HUES48 (cell line): ENCODE results near the gene CD2AP.

ENCODE experiments used
- H3K27ac ChIP-seq: one replicate; pipeline ENCODE4 v1.7.0; 2013; ENCODE audit warnings: low read depth, low read length, inconsistent platforms
- H3K27me3 ChIP-seq: 2 replicates; pipeline ENCODE4 v1.6.1; 2013; ENCODE audit warnings: mild to moderate bottlenecking, low read length; ENCODE audit not compliant: control insufficient read depth, insufficient read depth
- H3K36me3 ChIP-seq: 2 replicates; pipeline ENCODE4 v1.6.1; 2013; ENCODE audit warnings: low read length; ENCODE audit not compliant: control insufficient read depth, insufficient read depth
- H3K4me1 ChIP-seq: 2 replicates; pipeline ENCODE4 v1.6.1; 2013; ENCODE audit warnings: mild to moderate bottlenecking, low read length; ENCODE audit not compliant: control insufficient read depth, insufficient read depth
- H3K4me3 ChIP-seq: 2 replicates; pipeline ENCODE4 v1.5.1; 2013; ENCODE audit warnings: mild to moderate bottlenecking, low read depth, low read length
- H3K9ac ChIP-seq: 2 replicates; pipeline ENCODE4 v1.6.1; 2013; ENCODE audit warnings: mild to moderate bottlenecking, low read depth, low read length, moderate library complexity
- H3K9me3 ChIP-seq: 2 replicates; pipeline ENCODE4 v1.6.1; 2013; ENCODE audit warnings: low read length; ENCODE audit not compliant: control insufficient read depth, insufficient read depth

CD2AP gene

DNA sequence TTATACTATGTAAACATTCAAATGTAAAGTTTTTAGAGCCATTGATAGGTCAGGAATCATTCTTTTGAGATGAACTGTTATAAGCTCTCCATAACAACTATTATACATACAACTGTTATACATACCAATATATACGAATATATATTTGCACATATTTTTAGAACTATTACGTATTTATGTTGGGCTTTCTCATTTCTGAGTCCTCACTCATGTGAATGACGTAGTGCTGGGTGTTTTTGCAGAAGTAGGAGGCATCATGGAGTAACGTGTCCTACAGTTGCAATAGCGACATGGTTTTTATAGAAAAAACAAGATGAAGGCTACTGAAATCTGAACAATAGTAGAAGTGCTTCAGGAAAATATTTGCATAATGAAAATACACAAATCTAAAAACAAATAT lies 184.4 kb downstream of the CD2AP start:
- H3K4me3 ChIP-seq: no peak overlapping the region
- H3K4me1 ChIP-seq: 0 out of 2 replicates have a peak, but pooled peaks cover 8% of the 10 kb centered on the region
- no peak overlapping the region for H3K9ac ChIP-seq
- H3K27ac ChIP-seq: no peak overlapping the region
- no peaks in the 10 kb centered on the region for H3K9me3 ChIP-seq
- no peaks in the 10 kb centered on the region for H3K27me3 ChIP-seq
- H3K36me3 ChIP-seq: no peaks in the 10 kb centered on the region

DNA sequence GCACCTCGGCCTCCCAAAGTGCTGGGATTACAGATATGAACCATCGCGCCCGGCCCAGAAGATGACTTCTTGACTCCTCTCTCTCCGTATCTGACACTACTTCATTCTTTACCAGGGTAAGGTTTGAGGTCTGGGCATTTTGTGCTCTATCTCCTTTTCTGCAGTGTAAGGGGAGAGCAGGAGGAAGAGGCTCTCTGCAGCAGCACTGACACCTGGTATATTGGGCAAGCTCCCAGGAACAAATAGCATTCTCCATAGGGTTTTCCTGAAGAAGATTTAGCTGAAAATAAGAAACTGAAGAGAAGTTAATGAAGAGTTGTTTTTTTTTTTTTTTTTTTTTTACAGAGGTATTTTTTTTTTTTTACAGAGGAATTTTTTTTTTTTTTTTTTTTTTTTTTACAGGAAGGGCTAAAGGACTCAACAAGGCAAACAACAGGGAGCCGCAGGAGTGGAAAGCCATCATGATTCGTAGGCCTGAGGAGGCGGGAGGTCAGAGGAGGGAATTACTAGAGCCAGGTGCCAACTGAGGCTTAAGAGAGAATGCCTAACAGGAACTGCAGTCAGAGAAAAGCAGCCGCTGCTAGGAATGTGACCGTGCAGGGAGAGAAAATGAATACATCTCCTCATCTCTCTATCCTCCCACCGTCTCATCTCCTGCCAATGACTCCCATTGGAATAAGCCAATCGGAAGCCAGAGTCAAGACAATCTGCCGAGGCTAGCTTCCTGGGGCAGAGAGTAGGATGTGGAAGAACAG lies 186.1 kb downstream of the CD2AP start:
- H3K9ac ChIP-seq: no peak overlapping the region
- no peaks in the 10 kb centered on the region for H3K36me3 ChIP-seq
- 0 out of 2 replicates have a peak, but pooled peaks cover 8% of the 10 kb centered on the region for H3K4me1 ChIP-seq
- peak overlapping the region; percentile 83 for H3K27ac ChIP-seq
- H3K4me3 ChIP-seq: no peak overlapping the region
- H3K9me3 ChIP-seq: no peaks in the 10 kb centered on the region
- no peaks in the 10 kb centered on the region for H3K27me3 ChIP-seq

DNA sequence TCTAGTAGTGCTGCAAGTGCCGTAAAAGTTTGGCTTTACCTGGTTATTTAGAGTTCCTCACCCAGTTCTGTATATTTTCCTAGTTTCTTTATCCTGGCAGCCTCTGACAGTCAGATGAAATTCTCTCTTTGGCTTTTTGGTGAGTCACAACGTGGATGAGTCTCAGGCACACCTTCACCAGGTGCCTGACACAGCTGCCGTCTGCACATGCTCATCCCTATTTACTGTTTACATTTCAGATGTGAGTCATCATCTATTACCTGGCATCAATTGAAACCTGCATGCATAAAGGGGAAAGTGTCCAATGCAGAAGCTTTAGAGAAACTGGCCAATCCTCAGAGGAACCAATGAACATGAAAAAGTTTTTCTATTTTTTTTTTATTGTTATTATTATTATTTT lies 187.5 kb downstream of the CD2AP start:
- Histone ChIP-seq H3K27me3 (no peaks in the 10 kb centered on the region), H3K36me3 (no peaks in the 10 kb centered on the region), H3K4me3 (no peak overlapping the region), H3K9me3 (no peaks in the 10 kb centered on the region), H3K27ac (no peak overlapping the region), H3K4me1 (peaks cover 18% of the 10 kb centered on the region), H3K9ac (no peak overlapping the region)

DNA sequence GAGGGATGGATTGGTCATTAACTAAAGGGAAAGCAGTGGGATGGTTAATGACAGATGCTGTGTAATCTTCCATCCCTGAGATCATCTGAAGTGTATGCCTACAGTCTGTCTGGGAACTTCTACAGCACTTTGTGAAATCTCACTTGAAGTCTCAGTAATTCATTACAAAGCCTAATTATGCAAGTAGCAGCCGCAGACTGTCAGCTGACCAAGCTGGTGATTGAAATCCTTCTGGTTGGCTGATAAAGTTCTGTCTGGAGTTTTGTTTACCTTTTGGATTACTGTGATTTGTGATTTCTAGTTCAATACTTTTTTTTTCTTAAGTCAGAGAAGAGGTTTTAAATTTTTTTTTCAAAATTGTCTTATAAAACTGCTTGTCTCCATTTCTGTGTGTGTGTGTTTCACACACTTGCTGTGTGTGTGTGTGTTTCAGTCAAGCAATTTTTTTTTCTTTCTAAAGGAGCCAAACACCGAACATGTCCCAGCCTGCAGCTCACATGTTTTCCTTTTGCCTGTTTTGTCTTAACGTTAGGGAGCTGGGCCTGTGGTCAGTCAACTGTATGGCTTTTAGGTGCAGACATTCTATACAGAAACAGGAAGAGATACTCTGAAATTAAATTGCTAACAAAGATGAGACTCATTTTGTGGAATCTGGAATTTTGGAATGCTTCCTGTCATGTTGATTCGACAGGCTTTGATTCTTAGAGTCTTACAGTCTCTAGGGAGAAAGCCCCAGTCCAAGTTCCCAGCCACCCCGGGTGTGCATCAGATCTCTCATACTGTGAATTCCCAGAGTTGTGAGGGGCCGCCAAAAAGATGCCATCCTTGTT lies 192.3 kb downstream of the CD2AP start:
- Histone ChIP-seq H3K27me3 (no peaks in the 10 kb centered on the region), H3K36me3 (no peaks in the 10 kb centered on the region), H3K4me1 (peaks cover 24% of the 10 kb centered on the region), H3K9ac (no peak overlapping the region), H3K27ac (peak overlapping the region; percentile 96), H3K4me3 (no peak overlapping the region), H3K9me3 (no peaks in the 10 kb centered on the region)

DNA sequence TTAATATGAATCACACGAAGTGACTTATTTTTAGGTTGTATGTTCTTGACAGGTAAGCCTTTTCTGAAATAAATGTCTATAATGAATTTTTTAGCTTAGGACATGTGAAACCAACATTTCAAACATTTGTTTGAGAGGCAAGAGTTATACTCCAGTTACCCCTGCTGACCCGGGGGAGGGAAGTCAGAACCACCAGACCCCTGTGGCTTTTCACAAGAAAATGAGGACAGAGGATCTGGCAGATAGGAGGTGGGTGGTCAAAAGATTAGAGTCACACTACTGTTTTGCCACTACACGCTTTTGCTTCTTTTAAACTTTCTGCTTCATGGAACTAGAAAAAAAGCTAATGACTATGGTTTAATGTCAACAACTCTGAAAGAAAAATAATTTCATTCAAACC lies 193.3 kb downstream of the CD2AP start:
- Histone ChIP-seq H3K36me3 (no peaks in the 10 kb centered on the region), H3K9ac (no peak overlapping the region), H3K27ac (peak overlapping the region; percentile 96), H3K4me3 (no peak overlapping the region), H3K9me3 (no peaks in the 10 kb centered on the region), H3K27me3 (no peaks in the 10 kb centered on the region), H3K4me1 (peaks cover 24% of the 10 kb centered on the region)

DNA sequence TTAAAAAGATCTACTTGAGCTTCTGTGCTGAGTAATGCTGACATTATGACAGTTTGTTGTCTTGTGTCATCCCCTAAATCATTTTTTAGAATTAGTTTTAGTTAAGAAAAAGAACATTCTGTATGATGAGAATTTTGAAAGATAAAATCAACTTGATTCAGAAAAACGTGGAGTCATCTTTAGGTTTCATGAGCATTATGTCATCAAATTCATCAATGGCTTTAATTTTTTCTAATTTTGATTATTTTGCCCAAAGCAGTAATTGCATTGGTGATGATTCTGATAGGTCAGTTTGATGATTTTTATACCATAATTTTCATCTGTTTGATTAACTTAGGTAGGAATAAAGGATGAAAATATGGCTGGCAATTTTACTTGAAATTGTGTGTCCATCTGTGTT lies 194.2 kb downstream of the CD2AP start:
- Histone ChIP-seq H3K9me3 (no peaks in the 10 kb centered on the region), H3K9ac (no peak overlapping the region), H3K36me3 (no peaks in the 10 kb centered on the region), H3K4me1 (peaks cover 24% of the 10 kb centered on the region), H3K27ac (no peak overlapping the region), H3K4me3 (no peak overlapping the region), H3K27me3 (no peaks in the 10 kb centered on the region)

DNA sequence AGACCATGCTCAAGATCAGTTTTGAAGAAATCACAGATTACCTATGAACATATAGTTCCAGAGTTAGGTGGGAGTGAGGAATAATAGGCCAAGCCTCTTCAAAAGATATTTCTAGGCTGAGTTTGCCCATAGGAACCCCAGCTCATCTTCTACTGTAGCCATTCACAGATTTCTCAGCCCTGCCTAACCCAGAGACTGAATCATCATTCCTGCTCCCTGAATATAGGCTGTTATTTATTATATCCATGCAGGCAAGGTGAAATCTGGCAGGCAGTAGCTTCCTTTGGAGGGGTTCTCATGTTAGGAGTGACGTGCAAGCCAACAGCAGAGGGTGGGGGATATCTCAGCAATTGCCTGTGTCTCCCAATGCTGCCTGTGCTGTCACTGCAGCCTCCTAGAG lies 195.2 kb downstream of the CD2AP start:
- H3K27ac ChIP-seq: no peak overlapping the region
- H3K27me3 ChIP-seq: no peaks in the 10 kb centered on the region
- H3K9me3 ChIP-seq: no peaks in the 10 kb centered on the region
- H3K4me1 ChIP-seq: peaks cover 24% of the 10 kb centered on the region
- no peaks in the 10 kb centered on the region for H3K36me3 ChIP-seq
- no peak overlapping the region for H3K9ac ChIP-seq
- H3K4me3 ChIP-seq: no peak overlapping the region

DNA sequence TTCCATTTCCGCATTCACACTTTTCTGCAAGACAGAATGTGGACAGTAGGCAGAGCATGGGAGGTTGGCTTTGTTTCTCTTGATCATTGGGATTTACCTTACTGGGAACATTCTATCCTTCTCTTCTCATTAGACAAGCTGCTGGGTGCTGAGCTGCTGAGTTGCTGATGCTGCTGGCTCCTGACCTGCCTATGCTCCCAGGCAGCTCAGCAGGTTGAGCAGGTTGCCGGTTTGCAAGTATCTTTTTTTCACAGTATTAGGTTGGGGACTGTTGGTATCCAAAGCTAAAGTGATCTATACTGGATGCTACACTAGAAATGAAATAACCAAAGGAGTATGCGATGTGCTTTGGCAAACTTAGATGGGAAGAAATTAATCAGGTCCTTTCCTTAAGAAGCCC lies 197.1 kb downstream of the CD2AP start:
- Histone ChIP-seq H3K9me3 (no peaks in the 10 kb centered on the region), H3K9ac (no peak overlapping the region), H3K27me3 (no peaks in the 10 kb centered on the region), H3K36me3 (no peaks in the 10 kb centered on the region), H3K4me1 (peaks cover 18% of the 10 kb centered on the region), H3K4me3 (no peak overlapping the region), H3K27ac (no peak overlapping the region)
